Posterior vena cava (tissue), 2 donors: ENCODE data around the gene GDPD4. TPM values are rescaled to one million over a fixed set of nuclear protein-coding genes. Genes with fewer than 3 reads are reported as not detected.
"Not testable (repeated sequence)": the region's sequence is repeated elsewhere in the genome, so short reads cannot be mapped to it uniquely, and the experiment has no call there.

ENCODE experiments used
- DNase-seq: peaks from one replicate; pipeline ENCODE4 v3.0.0-alpha.2; 2020; ENCODE audit warnings: low spot score
- intact Hi-C, 2 donors: fragments of 100-400 bp; cut with DNase I; formaldehyde crosslinking; loops; one replicate each; pipeline versions ENCODE4 v1.14.1 to v1.14.2; 2022 to 2023
- total RNA-seq, 2 donors: library from RNA; stranded (reverse); fragmentation: NEBNext Ultra II Directional; extraction: Animal tissue kit (Norgen Biotek cat#: 25700); gene quantifications; one replicate each; pipeline ENCODE4 v1.2.1, GENCODE V29; 2021
- donor health status: DM: yes; HTN: yes; CAD: no.
- donor health status: DM: yes; HTN: yes; CAD: no.

GDPD4 gene
- total RNA-seq, 2 donors from 2014 or later, result not detected

DNA sequence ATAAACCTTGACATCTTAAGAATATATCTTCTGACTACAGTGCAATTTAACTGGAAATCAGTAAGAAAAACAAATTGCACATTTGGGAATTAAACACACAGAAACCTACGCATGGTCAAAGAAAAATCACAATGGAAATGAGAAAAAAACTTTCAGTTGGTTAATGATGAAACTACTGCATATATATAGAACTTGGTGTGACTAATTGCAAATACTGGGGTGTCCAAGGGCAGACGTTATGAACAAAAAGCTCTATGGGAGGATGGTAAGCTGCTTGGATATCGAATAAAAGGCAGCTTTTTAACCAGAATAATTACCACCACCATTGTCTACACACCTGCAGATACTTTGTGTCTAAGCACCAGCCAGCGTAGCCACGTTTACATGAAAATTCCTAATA, 791 bp downstream of the GDPD4 start:
- intact Hi-C loops, result no loop called here
- DNase-seq, result no peak

DNA sequence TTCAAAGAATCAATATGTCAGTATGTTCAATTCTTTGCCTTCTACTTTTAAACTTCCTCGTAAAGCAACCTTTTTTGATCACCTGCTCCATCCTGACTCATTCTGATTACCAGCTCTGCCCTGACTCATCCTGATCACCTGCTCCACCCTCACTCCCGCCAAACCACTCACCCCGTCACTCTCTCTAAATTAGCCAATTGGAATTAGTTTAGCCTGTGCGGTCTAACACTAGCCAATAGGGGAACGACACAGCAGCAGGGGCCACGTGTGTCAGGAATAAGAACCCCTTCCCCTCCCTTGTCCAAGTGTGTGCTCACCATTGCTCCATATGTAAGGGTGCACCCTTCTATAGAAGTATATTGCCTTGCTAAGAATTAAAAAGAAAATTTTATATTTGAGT, 1.5 kb downstream of the GDPD4 start:
- intact Hi-C loops, DNase-seq: not testable (repeated sequence)

DNA sequence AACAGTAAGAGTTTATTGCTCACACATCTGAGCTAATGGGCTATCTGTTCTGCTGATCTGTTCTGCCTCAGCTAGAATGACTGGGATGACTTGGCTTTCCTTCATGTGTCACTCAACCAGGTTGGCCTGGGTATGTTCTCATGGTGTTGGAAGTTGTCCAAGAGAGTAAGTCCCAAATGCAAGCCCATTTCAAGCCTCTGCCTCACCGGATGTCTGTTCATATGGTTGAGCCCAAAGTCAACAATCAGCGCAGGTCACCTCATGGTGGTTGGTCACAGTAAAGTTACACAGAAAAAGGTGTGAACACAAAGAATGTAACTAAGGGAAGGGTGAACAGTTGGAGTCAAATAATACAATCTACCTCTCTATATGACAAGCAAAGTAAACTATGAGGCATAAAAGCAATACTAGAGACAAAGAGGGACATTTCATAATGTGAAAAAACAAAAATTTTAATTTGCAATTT, 1.9 kb downstream of the GDPD4 start:
- no peak for DNase-seq
- intact Hi-C loops, result no loop called here

DNA sequence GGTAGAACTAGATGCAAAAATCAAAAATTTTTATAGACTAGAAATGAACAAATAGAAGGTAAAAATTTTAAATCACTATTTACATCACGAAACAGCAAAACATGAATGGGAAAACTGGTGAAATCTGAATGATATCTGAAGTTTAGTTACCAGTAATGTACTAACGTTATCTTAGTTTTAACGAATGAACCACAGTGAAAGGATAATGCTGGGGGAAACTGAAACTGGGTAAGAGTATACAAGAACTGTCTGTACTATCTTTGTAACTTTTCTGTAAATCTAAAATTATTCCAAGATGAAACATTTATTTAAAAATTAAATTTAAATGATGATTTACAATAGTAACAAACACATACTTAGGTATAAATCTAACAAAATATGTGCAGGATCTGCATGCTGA, 7.4 kb downstream of the GDPD4 start:
- no peak for DNase-seq
- intact Hi-C loops, result no loop called here

DNA sequence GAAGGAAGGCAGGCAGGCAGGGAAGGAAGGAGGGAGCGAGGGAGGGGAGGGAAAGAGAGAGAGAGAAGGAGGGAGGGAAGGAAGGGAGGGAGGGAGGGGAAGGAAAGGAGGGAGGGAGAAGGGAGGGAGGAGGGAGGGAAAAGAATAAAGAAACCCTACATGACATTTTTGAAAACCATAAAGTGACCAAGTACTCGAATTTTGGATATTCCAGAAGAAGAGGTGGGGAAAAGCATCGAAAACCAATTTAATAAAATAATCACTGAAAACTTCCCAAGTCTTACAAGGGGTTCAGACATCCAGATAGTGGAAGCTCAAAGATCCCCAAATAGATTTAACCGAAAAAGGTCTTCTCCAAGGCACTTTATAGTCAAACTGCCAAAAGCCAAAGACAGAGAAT, 11.7 kb downstream of the GDPD4 start:
- intact Hi-C loops, result no loop called here

DNA sequence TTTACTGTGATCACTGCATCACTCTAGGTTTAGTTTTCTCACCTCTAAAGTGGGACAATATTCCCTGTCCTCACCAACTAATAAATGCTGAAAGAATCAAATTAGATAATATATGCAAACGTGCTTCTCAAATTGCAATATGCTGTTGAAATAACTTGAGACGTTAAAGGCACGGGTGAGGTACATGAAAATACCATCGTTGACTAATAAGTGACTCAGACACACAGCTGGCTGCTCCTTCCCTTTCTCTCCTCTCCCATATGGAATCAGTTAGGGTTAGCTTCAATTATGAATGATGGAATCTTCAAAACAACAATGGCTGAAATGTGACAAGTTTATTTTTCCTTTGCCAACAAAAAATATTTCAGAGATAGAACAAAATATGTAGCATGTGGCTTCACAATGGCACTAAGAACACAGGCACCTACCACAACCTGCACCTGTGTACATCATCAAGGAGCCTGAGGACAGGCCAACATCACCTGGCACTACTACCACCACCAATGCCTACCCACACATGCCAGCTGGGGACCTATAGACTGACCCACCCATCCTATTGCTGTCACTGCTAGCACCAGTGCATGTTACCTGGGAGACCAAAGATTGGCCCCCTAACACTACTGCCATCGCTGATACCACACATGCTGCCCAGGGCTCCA, 13.7 kb downstream of the GDPD4 start:
- intact Hi-C loops, result no loop called here
- DNase-seq, result no peak

More for the DNA sequence above, 11.7 kb downstream of the GDPD4 start:
- DNase-seq, result no peak

DNA sequence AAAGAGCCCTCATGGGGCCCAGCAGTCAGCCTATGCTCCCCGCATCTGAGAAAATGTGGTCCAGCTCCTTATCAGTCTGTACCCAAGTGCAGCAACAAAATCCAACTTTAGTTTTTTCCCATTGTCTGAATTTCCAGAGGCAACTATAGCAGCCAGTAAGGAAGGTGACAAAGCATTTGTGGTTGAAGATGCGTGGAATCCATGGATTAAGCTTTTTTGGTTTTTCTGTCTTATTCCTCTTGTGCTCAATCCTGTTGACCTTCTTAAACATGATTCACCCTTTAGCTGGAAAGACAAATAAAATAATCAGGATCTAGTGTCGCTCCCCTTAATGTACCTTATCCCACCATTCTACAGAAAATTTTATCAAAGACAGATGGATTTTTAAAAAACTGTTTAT, 14.3 kb downstream of the GDPD4 start:
- intact Hi-C loops, result no loop called here

DNA sequence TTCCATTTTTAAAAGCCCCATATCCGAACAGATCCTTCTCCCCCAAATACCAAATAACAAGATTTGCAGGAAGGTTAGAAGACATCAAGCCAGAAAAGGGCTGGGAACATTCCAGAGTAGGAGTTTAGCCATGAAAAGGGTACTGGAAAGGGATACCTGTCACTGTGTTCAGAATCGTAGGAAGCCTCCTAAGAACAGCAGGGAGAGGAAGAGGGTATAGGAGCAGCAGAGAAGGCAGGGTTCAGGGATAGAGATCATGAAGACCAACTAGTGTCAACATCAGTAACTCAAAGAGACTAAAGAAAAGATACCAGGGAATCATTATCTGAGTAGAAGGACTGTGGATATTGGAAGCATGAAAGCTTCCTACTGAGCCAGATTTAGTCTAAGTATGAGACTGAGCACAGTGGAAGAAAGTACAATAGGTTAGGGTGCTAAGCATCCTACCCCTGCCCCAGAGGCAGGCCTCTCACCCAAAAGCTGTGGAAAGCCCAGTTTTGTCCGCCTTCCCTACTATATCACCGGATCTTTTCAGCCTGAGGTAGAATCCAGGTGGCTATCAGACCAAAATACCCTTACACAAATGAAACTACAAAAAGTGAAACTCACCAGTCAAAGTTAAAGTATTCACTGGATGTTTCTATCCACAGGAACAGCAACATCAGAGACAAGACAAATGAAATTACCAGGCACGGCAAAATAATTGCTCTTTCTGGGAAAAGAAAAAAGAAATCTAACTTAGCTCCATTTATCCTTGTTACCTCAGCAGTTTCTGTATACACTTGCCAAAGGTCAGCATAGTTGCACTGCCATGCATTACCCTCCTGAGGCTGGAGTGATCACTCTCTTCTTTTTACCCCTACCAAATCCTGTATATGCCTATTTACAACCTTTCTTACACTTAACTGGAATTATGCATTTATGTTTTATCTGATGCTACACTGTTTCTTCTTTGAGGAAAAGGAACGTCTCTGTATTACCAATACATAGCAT, 16.7 kb downstream of the GDPD4 start:
- DNase-seq, result no peak
- intact Hi-C loops, result no loop called here

More for the DNA sequence above, 14.3 kb downstream of the GDPD4 start:
- no peak for DNase-seq

DNA sequence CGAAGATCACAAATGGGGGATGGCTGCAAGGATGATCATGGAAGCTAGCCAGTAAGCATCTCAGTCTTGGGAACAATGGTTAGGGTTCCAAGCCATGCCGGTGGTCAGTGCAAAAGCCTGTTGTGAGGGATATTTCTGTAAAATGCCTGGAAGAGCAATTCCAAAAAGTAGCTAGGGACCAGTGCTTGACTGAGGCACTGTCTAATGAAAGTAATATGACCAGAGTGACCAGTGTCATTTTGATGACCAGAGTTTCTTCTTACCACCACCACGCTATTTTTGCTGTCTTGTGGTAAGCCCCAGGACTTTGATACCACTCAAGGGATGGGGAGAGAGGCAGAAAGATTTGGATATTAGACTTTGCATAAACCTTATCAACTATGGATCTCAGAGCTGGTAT, 18.4 kb downstream of the GDPD4 start:
- DNase-seq, result no peak
- intact Hi-C loops, result no loop called here

DNA sequence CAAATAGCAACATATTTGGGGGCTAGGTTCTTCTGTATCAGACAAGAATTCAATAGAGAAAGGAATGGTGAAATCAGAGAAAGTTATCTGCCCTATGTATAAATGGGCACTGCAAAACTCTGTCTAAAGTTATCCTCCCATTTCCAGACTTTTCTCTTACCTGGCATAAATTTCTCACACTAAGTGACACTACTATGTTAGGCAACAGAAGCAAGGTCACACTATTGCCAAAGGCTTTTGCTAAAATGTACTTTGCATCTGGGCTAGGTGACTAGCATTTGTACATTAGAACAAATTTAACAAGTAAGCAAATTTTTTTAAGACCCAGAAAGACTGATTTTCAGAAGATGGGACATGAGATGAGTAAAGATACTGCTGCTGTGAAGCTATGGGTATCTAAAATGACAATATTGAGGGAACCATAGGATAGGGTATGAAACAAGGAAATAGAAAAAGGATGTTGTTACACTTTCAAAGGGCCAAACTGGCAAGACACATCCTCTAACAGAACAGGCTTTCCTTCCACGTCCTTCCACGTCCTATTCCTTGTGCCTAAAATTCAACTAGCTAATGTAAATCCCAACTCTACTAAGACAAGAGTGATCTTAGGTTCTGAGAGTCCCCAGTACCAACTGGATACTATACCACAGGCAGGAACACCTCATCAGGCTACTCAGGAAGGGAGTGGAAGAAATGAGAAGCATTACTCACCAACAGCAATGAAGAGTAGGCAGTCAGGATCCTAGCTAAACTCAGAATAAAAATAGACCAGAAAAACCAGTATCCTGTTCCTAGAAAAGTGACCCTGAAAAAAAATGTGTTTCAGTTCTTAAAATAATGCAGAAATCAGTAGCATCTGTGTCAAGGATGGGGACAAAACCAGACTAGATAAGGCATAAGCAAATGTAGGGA, 22.6 kb downstream of the GDPD4 start:
- intact Hi-C loops, result no loop called here
- no peak for DNase-seq

DNA sequence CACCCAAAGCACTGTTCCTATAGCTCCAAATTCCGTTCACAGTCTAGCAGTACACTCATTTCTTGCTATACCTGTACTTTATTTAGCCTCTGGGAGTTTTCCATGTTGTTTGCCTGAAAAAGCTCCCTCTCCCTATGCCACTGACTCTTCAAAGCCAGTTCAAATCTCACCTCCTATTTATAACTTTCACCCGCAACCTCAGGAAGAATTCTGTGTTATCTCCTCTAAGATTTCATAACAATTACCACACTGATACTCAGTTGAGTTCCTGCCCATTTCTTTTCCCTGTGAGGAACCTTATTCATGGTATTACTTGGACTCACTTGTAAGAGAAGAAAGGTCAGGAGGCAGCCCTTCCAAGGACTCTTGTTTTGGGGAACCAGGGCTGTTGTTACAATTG, 25.2 kb downstream of the GDPD4 start:
- DNase-seq, result no peak
- intact Hi-C loops, result no loop called here

DNA sequence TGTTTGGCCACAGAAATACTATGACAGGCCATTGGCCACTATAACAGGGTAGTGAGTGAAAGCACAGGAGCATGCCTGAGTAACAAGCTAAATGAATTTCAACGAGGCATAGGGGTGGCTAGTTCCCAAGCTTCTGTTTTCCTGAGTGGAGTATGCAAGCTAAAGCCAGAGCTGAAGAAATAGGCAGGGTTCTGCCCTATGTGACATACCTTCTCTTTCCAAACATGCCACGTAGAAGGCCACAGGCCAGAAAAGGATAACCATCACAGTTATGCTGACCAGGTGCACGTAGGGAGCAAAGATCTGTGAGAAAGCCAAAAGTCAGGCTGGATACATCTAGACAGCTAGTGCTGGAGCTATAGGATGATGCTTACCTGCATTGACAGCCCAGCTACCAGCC, 30.6 kb downstream of the GDPD4 start:
- intact Hi-C loops, result no loop called here
- no peak for DNase-seq

DNA sequence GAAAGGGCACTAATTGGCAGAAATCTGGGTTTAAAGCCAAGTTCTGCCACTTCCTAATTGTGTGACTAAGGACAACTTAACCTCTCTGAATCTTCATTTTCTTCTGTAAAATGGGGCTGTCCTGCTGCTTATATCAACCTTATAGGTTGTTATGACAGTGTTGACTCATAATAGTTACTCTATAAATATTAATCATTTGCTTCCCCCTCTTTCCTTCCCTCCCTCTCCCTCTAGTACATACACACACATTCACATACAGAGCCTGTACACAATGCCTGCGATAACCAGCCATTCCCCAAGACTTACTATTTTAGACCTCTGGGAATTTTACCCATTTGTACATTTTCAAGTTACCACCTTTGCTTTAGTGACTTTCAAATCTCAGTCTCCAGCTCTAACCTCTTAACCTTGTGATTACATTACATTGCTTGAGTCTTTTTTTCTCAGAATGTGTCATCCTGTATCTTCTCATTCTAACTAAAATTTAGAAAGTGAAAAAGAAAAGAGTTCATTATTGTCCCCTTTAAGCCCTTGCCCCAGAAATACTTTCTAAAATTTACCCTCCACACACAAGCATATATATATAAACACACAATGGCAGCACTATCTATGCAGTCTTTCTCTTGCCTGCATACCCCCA, 31.9 kb downstream of the GDPD4 start:
- intact Hi-C loops, result no loop called here
- DNase-seq, result no peak

DNA sequence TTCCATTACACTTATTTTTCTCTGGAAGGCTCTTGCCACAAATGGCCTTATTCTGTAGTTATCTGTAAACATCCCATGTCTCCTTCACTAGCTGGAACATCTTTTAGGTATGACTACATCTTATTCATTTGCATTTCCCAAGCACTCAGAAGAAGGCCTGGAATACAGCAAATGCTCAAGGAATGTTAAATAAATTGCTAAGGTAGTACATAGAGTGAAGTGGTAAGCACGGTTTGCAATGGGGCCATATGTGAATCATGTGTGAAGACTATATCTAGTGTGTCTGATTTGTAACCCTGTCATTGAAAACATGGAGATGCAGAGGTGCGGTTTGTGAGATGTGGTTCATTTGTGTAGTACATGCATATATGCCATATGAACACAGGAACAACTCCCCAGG, 33.5 kb downstream of the GDPD4 start:
- DNase-seq, result no peak
- intact Hi-C loops, result no loop called here

DNA sequence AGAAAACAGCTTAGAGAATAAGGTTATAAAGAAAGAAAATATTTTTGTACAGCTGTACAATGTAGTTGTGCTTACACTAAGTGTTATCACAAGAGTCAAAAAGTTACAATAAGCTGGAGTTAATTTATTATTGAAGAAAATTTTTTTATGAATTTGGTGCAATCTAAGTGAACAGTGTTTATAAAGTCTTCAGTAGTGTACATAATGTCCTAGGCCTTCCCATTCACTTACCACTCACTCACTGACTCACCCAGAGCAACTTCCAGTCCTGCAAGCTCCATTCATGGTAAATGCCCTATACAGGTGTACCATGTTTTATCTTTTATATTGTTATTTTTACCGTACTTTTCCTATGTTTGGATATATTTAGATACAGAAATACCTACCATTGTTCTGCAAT, 34.7 kb downstream of the GDPD4 start:
- intact Hi-C loops, result no loop called here
- no peak for DNase-seq

DNA sequence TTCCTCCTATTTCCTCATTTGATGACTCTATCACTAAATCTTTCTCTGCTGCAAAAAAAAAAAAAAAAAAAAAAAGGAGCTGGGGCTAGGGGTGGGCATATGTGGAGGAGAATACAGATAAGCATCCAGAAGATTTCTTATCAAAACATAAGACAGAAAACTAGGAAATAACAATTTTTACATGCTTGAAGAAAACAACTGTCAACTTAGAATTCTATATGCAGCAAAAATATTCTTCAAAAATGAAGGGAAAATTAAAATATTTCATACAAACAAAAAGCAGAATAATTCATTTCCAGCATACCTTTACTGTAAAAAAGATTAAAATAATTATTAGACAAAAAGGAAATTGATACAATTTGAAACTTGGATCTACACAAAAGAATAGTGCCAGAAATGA, 38.7 kb downstream of the GDPD4 start:
- no peak for DNase-seq
- intact Hi-C loops, result no loop called here

DNA sequence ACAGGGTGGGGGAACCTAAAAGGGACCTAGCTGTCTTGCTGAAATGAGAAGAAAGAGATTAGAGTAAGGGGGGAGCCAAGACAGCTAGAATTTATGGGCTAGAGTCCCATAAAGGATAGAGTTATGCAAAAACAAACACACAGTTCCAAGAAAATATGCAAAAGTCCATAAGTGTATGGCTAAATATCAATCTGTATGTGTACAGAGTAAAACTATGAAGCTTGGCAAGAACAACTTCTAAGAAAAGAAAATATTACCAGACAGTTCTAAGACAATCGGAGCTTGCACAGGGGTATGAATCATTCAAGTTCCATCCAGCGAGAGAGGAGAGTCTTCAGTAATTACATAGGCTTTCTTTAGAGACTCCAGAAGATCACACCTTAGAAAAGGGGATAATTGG, 41.8 kb downstream of the GDPD4 start:
- DNase-seq, result no peak
- intact Hi-C loops, result no loop called here

DNA sequence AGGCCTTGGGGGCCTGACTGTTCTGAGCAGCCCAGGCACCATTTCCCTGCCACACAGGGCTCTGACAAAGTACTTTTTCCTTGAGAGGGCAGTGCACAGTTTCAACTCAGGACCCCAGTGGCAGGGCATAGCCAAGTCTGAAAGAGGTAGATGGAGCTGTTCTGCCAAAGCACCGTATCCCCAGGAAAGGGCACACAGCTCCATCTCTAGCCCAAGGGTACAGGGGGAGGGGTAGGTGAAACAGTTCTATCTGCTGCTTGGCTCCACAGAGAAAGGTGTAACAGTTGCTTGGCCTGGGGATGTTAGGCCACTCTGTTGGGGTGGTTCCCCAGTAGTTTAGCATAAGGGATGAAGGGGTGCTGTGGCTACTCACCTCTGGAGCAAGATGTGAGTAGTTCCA, 47.8 kb downstream of the GDPD4 start:
- DNase-seq, result no peak
- intact Hi-C loops, result no loop called here

DNA sequence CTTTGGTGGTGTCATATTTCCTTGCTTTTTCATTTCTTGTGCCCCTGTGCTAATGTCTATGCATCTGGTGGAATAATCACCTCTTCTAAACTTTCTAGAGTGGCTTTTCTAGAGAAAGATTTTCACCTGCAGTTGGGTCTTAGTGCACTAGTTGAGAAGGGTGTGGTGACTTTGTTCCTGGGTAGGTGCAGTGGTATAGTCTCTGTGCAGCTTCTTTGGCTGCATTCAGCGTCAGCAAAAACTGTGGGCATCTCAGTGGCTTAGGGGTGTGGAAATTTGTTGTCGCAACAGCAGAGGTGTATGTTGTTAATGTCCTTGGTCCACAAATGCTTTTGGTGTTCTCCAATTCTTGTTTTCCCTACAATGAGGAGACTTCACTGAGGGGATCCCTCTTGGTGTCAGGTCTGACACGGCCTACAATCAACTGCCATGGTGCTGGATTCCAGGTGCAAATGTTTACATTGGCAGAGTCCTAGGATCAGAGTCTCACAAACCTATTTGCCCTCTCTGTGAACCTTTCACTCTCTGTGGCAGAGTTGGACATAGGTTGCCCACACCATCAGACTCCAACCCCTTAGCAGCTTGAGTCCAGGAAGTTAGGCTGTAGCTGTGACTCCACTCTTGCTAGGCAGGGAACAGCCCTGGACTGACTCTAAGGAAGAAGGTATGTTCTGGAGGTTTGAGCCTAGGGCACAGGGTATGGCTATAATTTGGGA, 48.8 kb downstream of the GDPD4 start:
- DNase-seq, result no peak
- intact Hi-C loops, result no loop called here
